ENCODE measurements around the gene KIF1A. TPM values are rescaled to one million over a fixed set of nuclear protein-coding genes. Genes with fewer than 3 reads are reported as not detected.

KIF1A gene
- total RNA-seq, 4 donors from 2014 or later = 2.9 to 15.9 (median 3.2) TPM

- no peak for DNase-seq (ENCODE audit: low spot score in 2 of 2)
- peaks cover 32% of the 10 kb centered on the region for H3K27me3 ChIP-seq
- no peak overlapping the region for H3K27ac ChIP-seq
- WGBS = 93% methylated on average over 9 of the region's 21 CpGs
- no peaks in the 10 kb centered on the region for H3K4me1 ChIP-seq
- no peak for TF ChIP-seq POLR2A (IDR thresholded peaks at IDR 0.05)
- no peak for TF ChIP-seq CTCF (IDR thresholded peaks at IDR 0.05)
- TF ChIP-seq POLR2AphosphoS5 (IDR thresholded peaks at IDR 0.05) = no peak
- TF ChIP-seq EP300 (IDR thresholded peaks at IDR 0.05) = no peak
- no peaks in the 10 kb centered on the region for H3K9me3 ChIP-seq
- no peak overlapping the region for H3K4me3 ChIP-seq
- no peaks in the 10 kb centered on the region for H3K36me3 ChIP-seq
Measured at GRCh38 chr2:240790370-240791220, 29.4 kb downstream of the KIF1A start.

GRCh38 chr2:240789501-240790369, 30.3 kb downstream of the KIF1A start:
- no peak overlapping the region for H3K4me3 ChIP-seq
- peaks cover 36% of the 10 kb centered on the region for H3K27me3 ChIP-seq
- 87% methylated on average over 15 of the region's 23 CpGs for WGBS

GRCh38 chr2:240789051-240789453, 31.0 kb downstream of the KIF1A start:
- no peak for DNase-seq (ENCODE audit: low spot score in 2 of 2)
- Histone ChIP-seq H3K27ac (no peak overlapping the region), H3K27me3 (peaks cover 43% of the 10 kb centered on the region), H3K9me3 (no peaks in the 10 kb centered on the region), H3K4me1 (no peaks in the 10 kb centered on the region), H3K4me3 (no peak overlapping the region), H3K36me3 (no peaks in the 10 kb centered on the region)
- TF ChIP-seq POLR2A (IDR thresholded peaks at IDR 0.05) = no peak
- TF ChIP-seq POLR2AphosphoS5 (IDR thresholded peaks at IDR 0.05) = no peak
- no peak for TF ChIP-seq CTCF (IDR thresholded peaks at IDR 0.05)
- TF ChIP-seq EP300 (IDR thresholded peaks at IDR 0.05) = no peak
- WGBS = 83% methylated on average over 1 of the region's 13 CpGs

More at GRCh38 chr2:240789501-240790369, 30.3 kb downstream of the KIF1A start:
- Histone ChIP-seq H3K27ac (no peak overlapping the region), H3K9me3 (no peaks in the 10 kb centered on the region), H3K36me3 (no peaks in the 10 kb centered on the region), H3K4me1 (no peaks in the 10 kb centered on the region)
- TF ChIP-seq CTCF (IDR thresholded peaks at IDR 0.05) = no peak
- TF ChIP-seq EP300 (IDR thresholded peaks at IDR 0.05) = no peak
- no peak for TF ChIP-seq POLR2A (IDR thresholded peaks at IDR 0.05)
- no peak for TF ChIP-seq POLR2AphosphoS5 (IDR thresholded peaks at IDR 0.05)
- no peak for DNase-seq (ENCODE audit: low spot score in 2 of 2)

GRCh38 chr2:240788482-240788881, 31.5 kb downstream of the KIF1A start:
- Histone ChIP-seq H3K4me1 (no peaks in the 10 kb centered on the region), H3K27ac (no peak overlapping the region), H3K27me3 (peaks cover 46% of the 10 kb centered on the region), H3K36me3 (no peaks in the 10 kb centered on the region), H3K4me3 (no peak overlapping the region), H3K9me3 (no peaks in the 10 kb centered on the region)
- no peak for DNase-seq (ENCODE audit: low spot score in 2 of 2)
- TF ChIP-seq POLR2A (IDR thresholded peaks at IDR 0.05) = no peak
- TF ChIP-seq EP300 (IDR thresholded peaks at IDR 0.05) = no peak
- no peak for TF ChIP-seq POLR2AphosphoS5 (IDR thresholded peaks at IDR 0.05)
- TF ChIP-seq CTCF (IDR thresholded peaks at IDR 0.05) = no peak
- WGBS = 84% methylated on average over 4 of the region's 4 CpGs

Measured in suprapubic skin (tissue), 4 donors.